SU-DHL-6 (cell line): ENCODE measurements around the gene STK32A.

ENCODE experiments used
- H2AFZ ChIP-seq: fragments of 200-600 bp; sonication (generic); 2 replicates; pipeline ENCODE4 v1.6.1; 2014; ENCODE audit warnings: low read depth, mild to moderate bottlenecking, moderate library complexity, mixed read lengths, antibody characterized with exemption, low read length; ENCODE audit not compliant: severe bottlenecking
- H3F3A ChIP-seq: fragments of 200-600 bp; shearing (Covaris generic); 2 replicates; pipeline ENCODE4 v1.6.0; 2016; ENCODE audit warnings: antibody characterized with exemption, mild to moderate bottlenecking; ENCODE audit not compliant: insufficient read depth
- H3K27ac ChIP-seq: fragments of 200-600 bp; sonication (generic); 2 replicates; pipeline ENCODE4 v1.5.1; 2016; ENCODE audit warnings: low read depth, mild to moderate bottlenecking, low read length, moderate library complexity, mixed read lengths
- H3K27me3 ChIP-seq: fragments of 200-600 bp; sonication (generic), shearing (Covaris generic); 2 replicates; pipeline ENCODE4 v1.6.0; 2014; ENCODE audit warnings: mild to moderate bottlenecking, low read length
- H3K36me3 ChIP-seq: fragments of 200-600 bp; sonication (generic); 2 replicates; pipeline ENCODE4 v1.6.1; 2014; ENCODE audit warnings: mild to moderate bottlenecking, low read length, mixed read lengths
- H3K4me2 ChIP-seq: fragments of 300-600, 200-600 bp; shearing (Covaris generic), sonication (generic); 2 replicates; pipeline ENCODE4 v1.6.0; 2014; ENCODE audit warnings: low read length, low read depth, mild to moderate bottlenecking; ENCODE audit not compliant: poor library complexity, severe bottlenecking
- H3K4me3 ChIP-seq: fragments of 200-600 bp; sonication (generic); 2 replicates; pipeline ENCODE4 v1.5.1; 2014; ENCODE audit warnings: antibody characterized with exemption, low read length, mild to moderate bottlenecking, mixed read lengths; ENCODE audit not compliant: insufficient read depth, poor library complexity, severe bottlenecking
- H3K79me2 ChIP-seq: fragments of 200-600 bp; sonication (generic); 2 replicates; pipeline ENCODE4 v1.6.1; 2014; ENCODE audit warnings: mild to moderate bottlenecking, low read length, moderate library complexity; ENCODE audit not compliant: insufficient read depth
- H3K9ac ChIP-seq: fragments of 200-600 bp; sonication (generic); 2 replicates; pipeline ENCODE4 v1.7.0; 2014; ENCODE audit warnings: mild to moderate bottlenecking, low read length
- H3K9me2 ChIP-seq: fragments of 200-600 bp; sonication (generic); replicated peaks from 2 replicates; pipeline ENCODE4 v1.6.1; 2014; ENCODE audit warnings: low read length; ENCODE audit not compliant: insufficient read depth
- H3K9me3 ChIP-seq: fragments of 200-600 bp; sonication (generic); 2 replicates; pipeline ENCODE4 v1.6.1; 2014; ENCODE audit warnings: low read length, mixed read lengths; ENCODE audit not compliant: insufficient read depth
- H4K20me1 ChIP-seq: fragments of 200-600 bp; sonication (generic); 2 replicates; pipeline ENCODE4 v1.6.1; 2014; ENCODE audit warnings: low read depth, mild to moderate bottlenecking, antibody characterized with exemption, low read length, moderate library complexity, mixed read lengths
- CTCF ChIP-seq: fragments of 200-600 bp; sonication (generic); IDR thresholded peaks from one replicate; pipeline ENCODE4 v1.5.1; 2017; ENCODE audit warnings: antibody characterized with exemption, mild to moderate bottlenecking, low read length, moderate library complexity; ENCODE audit not compliant: insufficient read depth, poor library complexity, severe bottlenecking
- EZH2phosphoT487 ChIP-seq: fragments of 200-600 bp; sonication (generic), shearing (Covaris generic); conservative IDR thresholded peaks from 2 replicates; pipeline ENCODE4 v1.6.1; 2018; ENCODE audit warnings: mild to moderate bottlenecking, antibody characterized with exemption, low read length, moderate library complexity, mixed read lengths

Gene STK32A

GRCh38 chr5:147408980-147409379 lies 174.2 kb downstream of the STK32A start:
- no peak overlapping the region for H3K4me3 ChIP-seq
- no peak overlapping the region for H3K9ac ChIP-seq
- H2AFZ ChIP-seq, result no peak overlapping the region
- H3K9me2 ChIP-seq, result no peaks in the 10 kb centered on the region
- no peaks in the 10 kb centered on the region for H3F3A ChIP-seq
- no peaks in the 10 kb centered on the region for H4K20me1 ChIP-seq
- H3K79me2 ChIP-seq, result no peaks in the 10 kb centered on the region
- no peaks in the 10 kb centered on the region for H3K27me3 ChIP-seq
- TF ChIP-seq CTCF (no peak), EZH2phosphoT487 (no peak)
- no peak overlapping the region for H3K27ac ChIP-seq
- no peaks in the 10 kb centered on the region for H3K9me3 ChIP-seq
- H3K4me2 ChIP-seq, result no peak overlapping the region
- no peaks in the 10 kb centered on the region for H3K36me3 ChIP-seq

- Histone ChIP-seq H2AFZ (no peak overlapping the region), H4K20me1 (no peaks in the 10 kb centered on the region), H3K4me2 (no peak overlapping the region), H3F3A (no peaks in the 10 kb centered on the region), H3K9me2 (no peaks in the 10 kb centered on the region), H3K9me3 (no peaks in the 10 kb centered on the region), H3K4me3 (no peak overlapping the region), H3K36me3 (no peaks in the 10 kb centered on the region), H3K79me2 (no peaks in the 10 kb centered on the region), H3K27me3 (no peaks in the 10 kb centered on the region), H3K27ac (no peak overlapping the region), H3K9ac (no peak overlapping the region)
- TF ChIP-seq EZH2phosphoT487, result no peak
- TF ChIP-seq CTCF, result no peak
These were observed 175.9 kb downstream of the STK32A start for GRCh38 chr5:147410496-147411358.

DNA sequence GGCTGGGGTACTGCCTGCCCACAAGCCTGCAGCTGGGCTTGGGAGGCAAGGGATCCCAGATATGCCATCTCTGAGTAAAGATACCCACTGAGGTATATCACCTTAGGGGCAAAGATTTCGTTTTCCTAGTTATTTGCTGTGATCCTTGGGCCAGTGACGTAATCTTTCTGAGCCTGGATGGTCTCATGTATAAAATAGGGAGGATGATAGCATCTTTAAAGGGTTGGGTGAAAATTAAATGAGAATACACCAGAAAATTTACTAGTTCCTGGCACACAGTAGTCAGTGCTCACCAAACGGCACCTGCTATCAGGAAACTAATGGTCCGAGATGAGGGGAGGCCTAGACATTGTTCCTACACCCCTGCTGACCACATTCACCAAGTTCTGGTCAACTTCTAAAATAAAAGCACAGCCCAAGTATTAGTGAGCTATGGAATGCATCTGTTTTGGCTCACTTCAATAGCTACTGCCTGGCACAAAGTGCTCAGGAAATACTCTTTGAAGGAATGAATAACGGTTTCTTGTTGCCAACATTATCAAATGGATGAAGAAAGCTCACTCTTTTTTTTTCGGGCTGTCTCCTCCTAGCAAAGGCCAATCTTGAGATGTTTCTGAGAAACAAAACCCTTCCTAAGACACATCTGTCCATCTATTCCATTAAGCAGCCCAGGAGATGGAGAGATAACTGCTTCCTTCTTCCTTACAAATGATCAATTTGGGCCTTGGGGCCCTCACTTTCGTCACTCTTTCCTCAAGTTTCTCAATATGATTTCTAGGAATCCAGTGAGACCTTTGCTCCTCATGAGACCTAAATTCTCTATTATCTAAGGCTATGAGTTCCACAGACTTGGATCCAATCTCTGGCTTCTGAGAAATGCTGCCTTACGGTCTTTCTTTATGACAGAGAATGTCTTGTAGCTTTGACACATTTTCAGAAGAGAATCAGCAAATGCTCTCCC lies 176.8 kb downstream of the STK32A start:
- Histone ChIP-seq H3K36me3 (no peaks in the 10 kb centered on the region), H3K27ac (no peak overlapping the region), H3K79me2 (no peaks in the 10 kb centered on the region), H2AFZ (no peak overlapping the region), H3K9me2 (no peaks in the 10 kb centered on the region), H3K4me2 (no peak overlapping the region), H4K20me1 (no peaks in the 10 kb centered on the region), H3K9ac (no peak overlapping the region), H3K27me3 (no peaks in the 10 kb centered on the region), H3F3A (no peaks in the 10 kb centered on the region), H3K4me3 (no peak overlapping the region), H3K9me3 (no peaks in the 10 kb centered on the region)
- no peak for TF ChIP-seq CTCF
- TF ChIP-seq EZH2phosphoT487, result no peak
